ENCODE data around the gene TMEM119. TPM values are rescaled to one million over a fixed set of nuclear protein-coding genes. Genes with fewer than 3 reads are reported as not detected.

Gene TMEM119
- total and polyA plus RNA-seq, 10 of the 15 experiments (the other 5 are each of a cell fraction or from before 2014, with no cell fraction given), result 0.11 to 0.44 (median 0.19) TPM; not detected in 5

DNA sequence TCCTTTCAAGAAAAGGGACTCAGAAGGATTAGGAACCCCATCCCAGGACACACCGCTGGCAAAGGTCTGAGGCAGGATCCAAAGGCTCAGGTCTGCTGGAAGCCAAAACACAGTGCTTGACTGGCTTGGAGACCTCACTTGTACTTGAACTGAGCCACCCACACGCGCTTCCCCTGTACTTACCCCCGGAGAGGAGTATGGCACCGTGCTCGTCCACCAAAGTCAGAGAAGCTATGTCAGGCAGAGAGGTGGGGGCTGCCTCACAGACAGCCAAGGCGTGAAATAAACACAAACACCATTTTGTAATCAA, 46.9 kb upstream of the TMEM119 start:
- H3K27ac ChIP-seq (ENCODE audit: control insufficient read depth, insufficient read depth), result no peak overlapping the region
- no peaks in the 10 kb centered on the region for H4K20me1 ChIP-seq (ENCODE audit: control insufficient read depth, insufficient read depth)
- no peak overlapping the region for H3K9ac ChIP-seq (ENCODE audit: control insufficient read depth, insufficient read depth, low read length)
- DNase-seq (ENCODE audit: low read depth, low spot score) (no peak), ATAC-seq (no peak), FAIRE-seq (no peak)
- SMC1A ChIA-PET (ENCODE audit: uncharacterized antibody, unreplicated experiment), result interaction anchor here (1.3 to 3.3 kb wide), 3 partner anchors 9 to 305 kb away, joined by 3 to 20 read pairs (median 15); no protein-coding TSS in a partner anchor
- 97% methylated on average over 7 of the region's 7 CpGs for WGBS (ENCODE audit: insufficient coverage, insufficient replicate concordance, low lambda C conversion rate, missing lambda C conversion rate)
- intact Hi-C loops (cut with micrococcal nuclease; ENCODE audit: unreplicated experiment), result no loop called here
- H3K79me2 ChIP-seq (ENCODE audit: control insufficient read depth, insufficient read depth, low read length), result no peaks in the 10 kb centered on the region
- H2AFZ ChIP-seq (ENCODE audit: control insufficient read depth, low read depth, low read length), result no peak overlapping the region
- peaks cover 25% of the 10 kb centered on the region for H3K4me1 ChIP-seq (ENCODE audit: control insufficient read depth, insufficient read depth, low read length)
- H3K4me2 ChIP-seq (ENCODE audit: control insufficient read depth, insufficient read depth), result no peak overlapping the region
- H3K9me3 ChIP-seq (replicated peaks; ENCODE audit: control insufficient read depth, insufficient read depth, low read length), result no peaks in the 10 kb centered on the region
- POLR2A ChIA-PET, result no interaction called here
- no peaks in the 10 kb centered on the region for H3K27me3 ChIP-seq (replicated peaks in 1 of 2; ENCODE audit: control insufficient read depth in 2 of 2, insufficient read depth in 2 of 2, low read length in 1 of 2)
- no TSS peak for BruUV-seq (replicated peaks)
- CTCF ChIA-PET, result no interaction called here
- RAD21 ChIA-PET (ENCODE audit: unreplicated experiment), result no interaction called here
- no peak for TF ChIP-seq NR2C2 (IDR thresholded peaks at IDR 0.05; ENCODE audit: borderline replicate concordance, control insufficient read depth, insufficient read length, low read depth)
- no peak for TF ChIP-seq ZNF217 (IDR thresholded peaks at IDR 0.05)
- no peak for TF ChIP-seq TCF7 (IDR thresholded peaks at IDR 0.05; ENCODE audit: borderline replicate concordance)
- TF ChIP-seq ZZZ3 (IDR thresholded peaks at IDR 0.05; ENCODE audit: control insufficient read depth, insufficient read length, low read depth), result no peak
- TF ChIP-seq, protein P1, sequence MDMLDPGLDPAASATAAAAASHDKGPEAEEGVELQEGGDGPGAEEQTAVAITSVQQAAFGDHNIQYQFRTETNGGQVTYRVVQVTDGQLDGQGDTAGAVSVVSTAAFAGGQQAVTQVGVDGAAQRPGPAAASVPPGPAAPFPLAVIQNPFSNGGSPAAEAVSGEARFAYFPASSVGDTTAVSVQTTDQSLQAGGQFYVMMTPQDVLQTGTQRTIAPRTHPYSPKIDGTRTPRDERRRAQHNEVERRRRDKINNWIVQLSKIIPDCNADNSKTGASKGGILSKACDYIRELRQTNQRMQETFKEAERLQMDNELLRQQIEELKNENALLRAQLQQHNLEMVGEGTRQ (IDR thresholded peaks at IDR 0.05; ENCODE audit: borderline replicate concordance, low read depth, low read length), result no peak
- TF ChIP-seq POLR2AphosphoS5 (IDR thresholded peaks at IDR 0.05; ENCODE audit: low read length), result no peak; the same call in 1 of the 2 replicates
- no peak for TF ChIP-seq POLR2A (IDR thresholded peaks at IDR 0.05; ENCODE audit: low read depth, low read length)
- no peak for TF ChIP-seq SREBF1 (IDR thresholded peaks at IDR 0.05; ENCODE audit: low read length)
- no peak for TF ChIP-seq CEBPB (IDR thresholded peaks at IDR 0.05; ENCODE audit: borderline replicate concordance in 1 of 2, low read depth in 2 of 2, low read length in 2 of 2)
- no peak for TF ChIP-seq MXI1 (IDR thresholded peaks at IDR 0.05; ENCODE audit: low read depth, low read length)
- TF ChIP-seq, protein P2, sequence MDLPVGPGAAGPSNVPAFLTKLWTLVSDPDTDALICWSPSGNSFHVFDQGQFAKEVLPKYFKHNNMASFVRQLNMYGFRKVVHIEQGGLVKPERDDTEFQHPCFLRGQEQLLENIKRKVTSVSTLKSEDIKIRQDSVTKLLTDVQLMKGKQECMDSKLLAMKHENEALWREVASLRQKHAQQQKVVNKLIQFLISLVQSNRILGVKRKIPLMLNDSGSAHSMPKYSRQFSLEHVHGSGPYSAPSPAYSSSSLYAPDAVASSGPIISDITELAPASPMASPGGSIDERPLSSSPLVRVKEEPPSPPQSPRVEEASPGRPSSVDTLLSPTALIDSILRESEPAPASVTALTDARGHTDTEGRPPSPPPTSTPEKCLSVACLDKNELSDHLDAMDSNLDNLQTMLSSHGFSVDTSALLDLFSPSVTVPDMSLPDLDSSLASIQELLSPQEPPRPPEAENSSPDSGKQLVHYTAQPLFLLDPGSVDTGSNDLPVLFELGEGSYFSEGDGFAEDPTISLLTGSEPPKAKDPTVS (IDR thresholded peaks at IDR 0.05; ENCODE audit: low read depth, low read length), result no peak
- no peak for TF ChIP-seq BCL11A (IDR thresholded peaks at IDR 0.05; ENCODE audit: low read depth, low read length)
- H3K36me3 ChIP-seq (ENCODE audit: control insufficient read depth in 2 of 2, insufficient read depth in 2 of 2, low read length in 1 of 2), result peaks cover 17 to 32% of the 10 kb centered on the region in 2 experiments
- in situ Hi-C loops (cut with MboI), result no loop called here
- no peak overlapping the region for H3K4me3 ChIP-seq

Measured in GM12878 (cell line).